HG03108 (cell line): ENCODE results near the gene TMEM39A.

Experiments
- ATAC-seq: cut with Tn5 transposase; IDR thresholded peaks from one replicate; pipeline ENCODE4 v1.9.1; 2021; ENCODE audit warnings: moderate library complexity; ENCODE audit not compliant: unreplicated experiment

The TMEM39A gene

GRCh38 chr3:119457246-119457645, 6.2 kb downstream of the TMEM39A start:
- no peak for ATAC-seq

- no peak for ATAC-seq
These were observed 6.9 kb downstream of the TMEM39A start for GRCh38 chr3:119456469-119456868.

GRCh38 chr3:119453822-119454221, 9.6 kb downstream of the TMEM39A start:
- ATAC-seq = no peak

GRCh38 chr3:119444590-119444989, 18.8 kb downstream of the TMEM39A start:
- no peak for ATAC-seq

GRCh38 chr3:119443179-119443578, 20.2 kb downstream of the TMEM39A start:
- no peak for ATAC-seq

GRCh38 chr3:119437691-119438258, 25.6 kb downstream of the TMEM39A start:
- ATAC-seq = no peak

GRCh38 chr3:119436977-119437376, 26.4 kb downstream of the TMEM39A start:
- ATAC-seq = no peak

- no peak for ATAC-seq
These were observed 28.7 kb downstream of the TMEM39A start for GRCh38 chr3:119434703-119435102.

GRCh38 chr3:119433613-119434325, 29.6 kb downstream of the TMEM39A start:
- no peak for ATAC-seq

GRCh38 chr3:119428538-119428937, 34.9 kb downstream of the TMEM39A start:
- ATAC-seq = no peak

- no peak for ATAC-seq
These were observed 35.7 kb downstream of the TMEM39A start for GRCh38 chr3:119427669-119428068.

- no peak for ATAC-seq
These were observed 43.2 kb downstream of the TMEM39A start for GRCh38 chr3:119420196-119420595.

GRCh38 chr3:119418641-119419040, 44.8 kb downstream of the TMEM39A start:
- no peak for ATAC-seq

GRCh38 chr3:119417771-119418512, 45.5 kb downstream of the TMEM39A start:
- no peak for ATAC-seq

GRCh38 chr3:119416873-119417272, 46.5 kb downstream of the TMEM39A start:
- ATAC-seq = no peak

GRCh38 chr3:119413603-119414280, 49.7 kb downstream of the TMEM39A start:
- no peak for ATAC-seq

- no peak for ATAC-seq
These were observed 53.6 kb downstream of the TMEM39A start for GRCh38 chr3:119409844-119410243.

GRCh38 chr3:119408243-119408950, 55.0 kb downstream of the TMEM39A start:
- no peak for ATAC-seq

GRCh38 chr3:119405315-119405714, 58.1 kb downstream of the TMEM39A start:
- no peak for ATAC-seq

GRCh38 chr3:119403201-119403600, 60.2 kb downstream of the TMEM39A start:
- no peak for ATAC-seq

GRCh38 chr3:119402791-119403190, 60.6 kb downstream of the TMEM39A start:
- no peak for ATAC-seq
